Loucy (cell line): ENCODE measurements around the gene AQP3.
"Not testable (repeated sequence)": the region's sequence is repeated elsewhere in the genome, so short reads cannot be mapped to it uniquely, and the experiment has no call there.

Source experiments
- CTCF ChIP-seq: fragments of 200-600 bp; sonication (generic); conservative IDR thresholded peaks from 2 replicates; pipeline ENCODE4 v1.5.1; 2014; ENCODE audit warnings: mild to moderate bottlenecking, antibody characterized with exemption, low read length
- EZH2phosphoT487 ChIP-seq: fragments of 200-600 bp; IDR thresholded peaks from 2 replicates; pipeline ENCODE4 v1.6.1; 2018; ENCODE audit warnings: antibody characterized with exemption, mild to moderate bottlenecking, moderate library complexity, borderline replicate concordance

GRCh38 chr9:33397801-33398200, 49.6 kb downstream of the AQP3 start:
- TF ChIP-seq CTCF, EZH2phosphoT487: not testable (repeated sequence)
